GM12875 (cell line): ENCODE results near the gene TET2.

Experiments used
- H3K4me3 ChIP-seq: one replicate; pipeline ENCODE4 v1.5.1; 2011; ENCODE audit warnings: low read depth, low read length, control low read depth
- TF ChIP-seq, protein P1 (sequence below): IDR thresholded peaks from 2 replicates; pipeline ENCODE4 v1.5.1; 2011; ENCODE audit warnings: low read depth, mild to moderate bottlenecking, control low read depth, inconsistent platforms, low read length, moderate library complexity, borderline replicate concordance; ENCODE audit not compliant: insufficient read depth

TET2 gene

DNA sequence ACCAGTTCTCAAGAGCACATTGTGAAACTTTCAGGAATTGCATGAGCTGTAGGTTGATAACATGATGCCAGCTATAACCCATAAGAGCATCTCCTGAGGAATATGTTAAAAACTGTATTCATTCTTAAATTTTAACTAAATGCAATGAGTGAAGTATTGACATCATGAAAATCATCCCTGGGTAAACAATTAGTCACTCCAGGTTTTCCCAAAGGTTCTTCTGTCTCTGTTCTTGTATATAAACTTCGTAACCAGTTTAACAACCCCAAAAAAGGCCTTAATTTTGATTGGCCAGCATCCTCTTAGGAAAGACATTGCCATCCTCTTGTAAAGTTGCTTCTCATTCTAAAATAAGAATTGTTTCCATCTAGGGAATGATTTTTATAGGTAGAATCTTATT lies 80.4 kb downstream of the TET2 start:
- TF ChIP-seq, protein P1, sequence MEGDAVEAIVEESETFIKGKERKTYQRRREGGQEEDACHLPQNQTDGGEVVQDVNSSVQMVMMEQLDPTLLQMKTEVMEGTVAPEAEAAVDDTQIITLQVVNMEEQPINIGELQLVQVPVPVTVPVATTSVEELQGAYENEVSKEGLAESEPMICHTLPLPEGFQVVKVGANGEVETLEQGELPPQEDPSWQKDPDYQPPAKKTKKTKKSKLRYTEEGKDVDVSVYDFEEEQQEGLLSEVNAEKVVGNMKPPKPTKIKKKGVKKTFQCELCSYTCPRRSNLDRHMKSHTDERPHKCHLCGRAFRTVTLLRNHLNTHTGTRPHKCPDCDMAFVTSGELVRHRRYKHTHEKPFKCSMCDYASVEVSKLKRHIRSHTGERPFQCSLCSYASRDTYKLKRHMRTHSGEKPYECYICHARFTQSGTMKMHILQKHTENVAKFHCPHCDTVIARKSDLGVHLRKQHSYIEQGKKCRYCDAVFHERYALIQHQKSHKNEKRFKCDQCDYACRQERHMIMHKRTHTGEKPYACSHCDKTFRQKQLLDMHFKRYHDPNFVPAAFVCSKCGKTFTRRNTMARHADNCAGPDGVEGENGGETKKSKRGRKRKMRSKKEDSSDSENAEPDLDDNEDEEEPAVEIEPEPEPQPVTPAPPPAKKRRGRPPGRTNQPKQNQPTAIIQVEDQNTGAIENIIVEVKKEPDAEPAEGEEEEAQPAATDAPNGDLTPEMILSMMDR: no peak
- H3K4me3 ChIP-seq: no peak overlapping the region

DNA sequence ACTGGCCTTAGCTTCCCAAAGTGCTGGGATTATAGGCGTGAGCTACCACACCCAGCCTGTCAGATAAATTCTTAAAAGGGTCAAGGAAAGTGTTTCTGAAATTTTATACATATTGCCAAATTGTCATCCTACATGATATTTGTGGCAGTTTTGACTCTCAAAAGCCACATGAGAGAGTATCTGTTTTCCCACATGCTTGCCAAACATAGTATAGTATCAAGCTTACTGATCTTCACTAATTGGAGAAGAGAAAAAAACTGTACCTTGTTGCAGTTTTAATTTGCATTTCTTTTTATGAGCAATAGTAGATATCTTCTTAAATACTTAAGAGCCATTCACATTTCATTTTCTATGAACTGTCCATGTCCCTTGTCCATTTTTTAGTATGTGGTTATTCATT lies 83.6 kb downstream of the TET2 start:
- TF ChIP-seq, protein P1: no peak
- H3K4me3 ChIP-seq: no peak overlapping the region

DNA sequence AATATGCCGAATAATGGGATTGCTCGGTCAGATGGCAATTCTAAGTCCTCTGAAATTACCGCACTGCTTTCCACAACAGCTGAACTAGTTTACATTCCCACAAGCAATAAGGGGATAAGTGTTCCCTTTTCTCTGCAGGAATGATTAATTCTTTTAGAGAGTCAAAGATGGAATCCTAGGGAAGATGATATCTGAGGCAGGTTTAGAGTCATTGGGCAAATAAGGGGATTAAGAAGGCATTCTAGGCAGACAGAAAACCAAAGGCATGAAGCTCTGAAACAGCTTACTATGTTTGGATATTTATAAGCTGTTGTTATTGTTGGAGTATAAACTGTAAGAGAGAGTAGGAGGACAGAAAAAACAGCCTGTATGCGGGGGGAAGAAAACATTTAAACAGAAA lies 85.7 kb downstream of the TET2 start:
- no peak overlapping the region for H3K4me3 ChIP-seq
- TF ChIP-seq, protein P1: no peak

DNA sequence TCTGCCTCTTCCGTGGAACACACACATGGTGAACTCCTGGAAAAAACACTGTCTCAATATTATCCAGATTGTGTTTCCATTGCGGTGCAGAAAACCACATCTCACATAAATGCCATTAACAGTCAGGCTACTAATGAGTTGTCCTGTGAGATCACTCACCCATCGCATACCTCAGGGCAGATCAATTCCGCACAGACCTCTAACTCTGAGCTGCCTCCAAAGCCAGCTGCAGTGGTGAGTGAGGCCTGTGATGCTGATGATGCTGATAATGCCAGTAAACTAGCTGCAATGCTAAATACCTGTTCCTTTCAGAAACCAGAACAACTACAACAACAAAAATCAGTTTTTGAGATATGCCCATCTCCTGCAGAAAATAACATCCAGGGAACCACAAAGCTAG lies 87.9 kb downstream of the TET2 start:
- TF ChIP-seq, protein P1: no peak
- H3K4me3 ChIP-seq: no peak overlapping the region

DNA sequence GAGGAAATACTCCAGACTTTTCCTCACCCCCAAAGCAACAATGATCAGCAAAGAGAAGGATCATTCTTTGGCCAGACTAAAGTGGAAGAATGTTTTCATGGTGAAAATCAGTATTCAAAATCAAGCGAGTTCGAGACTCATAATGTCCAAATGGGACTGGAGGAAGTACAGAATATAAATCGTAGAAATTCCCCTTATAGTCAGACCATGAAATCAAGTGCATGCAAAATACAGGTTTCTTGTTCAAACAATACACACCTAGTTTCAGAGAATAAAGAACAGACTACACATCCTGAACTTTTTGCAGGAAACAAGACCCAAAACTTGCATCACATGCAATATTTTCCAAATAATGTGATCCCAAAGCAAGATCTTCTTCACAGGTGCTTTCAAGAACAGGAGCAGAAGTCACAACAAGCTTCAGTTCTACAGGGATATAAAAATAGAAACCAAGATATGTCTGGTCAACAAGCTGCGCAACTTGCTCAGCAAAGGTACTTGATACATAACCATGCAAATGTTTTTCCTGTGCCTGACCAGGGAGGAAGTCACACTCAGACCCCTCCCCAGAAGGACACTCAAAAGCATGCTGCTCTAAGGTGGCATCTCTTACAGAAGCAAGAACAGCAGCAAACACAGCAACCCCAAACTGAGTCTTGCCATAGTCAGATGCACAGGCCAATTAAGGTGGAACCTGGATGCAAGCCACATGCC lies 89.7 kb downstream of the TET2 start:
- no peak overlapping the region for H3K4me3 ChIP-seq
- TF ChIP-seq, protein P1: no peak

DNA sequence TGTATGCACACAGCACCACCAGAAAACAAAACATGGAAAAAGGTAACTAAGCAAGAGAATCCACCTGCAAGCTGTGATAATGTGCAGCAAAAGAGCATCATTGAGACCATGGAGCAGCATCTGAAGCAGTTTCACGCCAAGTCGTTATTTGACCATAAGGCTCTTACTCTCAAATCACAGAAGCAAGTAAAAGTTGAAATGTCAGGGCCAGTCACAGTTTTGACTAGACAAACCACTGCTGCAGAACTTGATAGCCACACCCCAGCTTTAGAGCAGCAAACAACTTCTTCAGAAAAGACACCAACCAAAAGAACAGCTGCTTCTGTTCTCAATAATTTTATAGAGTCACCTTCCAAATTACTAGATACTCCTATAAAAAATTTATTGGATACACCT lies 90.2 kb downstream of the TET2 start:
- H3K4me3 ChIP-seq: no peak overlapping the region
- TF ChIP-seq, protein P1: no peak

DNA sequence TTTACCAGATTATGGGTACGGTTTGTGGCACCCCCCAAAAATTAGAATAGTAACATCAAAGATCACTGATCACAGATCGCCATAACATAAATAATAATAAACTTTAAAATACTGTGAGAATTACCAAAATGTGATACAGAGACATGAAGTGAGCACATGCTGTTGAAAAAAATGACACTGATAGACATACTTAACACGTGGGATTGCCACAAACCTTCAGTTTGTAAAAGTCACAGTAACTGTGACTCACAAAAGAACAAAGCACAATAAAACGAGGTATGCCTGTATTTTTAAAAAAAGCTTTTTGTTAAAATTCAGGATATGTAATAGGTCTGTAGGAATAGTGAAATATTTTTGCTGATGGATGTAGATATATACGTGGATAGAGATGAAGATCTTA lies 93.4 kb downstream of the TET2 start:
- no peak overlapping the region for H3K4me3 ChIP-seq
- TF ChIP-seq, protein P1: no peak
